ENCODE measurements around the gene SOX5. TPM values are rescaled to one million over a fixed set of nuclear protein-coding genes. Genes with fewer than 3 reads are reported as not detected.

SOX5 gene
- total RNA-seq, result 2.2 TPM
- long read RNA-seq, partial matches to known transcripts, result 1 of 1 reads
- long read RNA-seq, other reads (novel, unspliced or antisense), result 0 of 1 reads

- DNase-seq (ENCODE audit: low spot score), result no peak
- intact Hi-C loops (cut with DNase I), result no loop called here
Observed at GRCh38 chr12:23949348-23950209, at the start of gene SOX5. SOX5 (minus strand) TSS chr12:23949670; CDS start chr12:23949601, 69 bp downstream.

GRCh38 chr12:23987046-23987445 is 37.6 kb upstream of the SOX5 start:
- intact Hi-C loops (cut with DNase I), result no loop called here
- no peak for DNase-seq (ENCODE audit: low spot score)

- DNase-seq (ENCODE audit: low spot score), result no peak
- intact Hi-C loops (cut with DNase I), result no loop called here
Observed at GRCh38 chr12:23980826-23981225, 31.4 kb upstream of the SOX5 start.

GRCh38 chr12:23964812-23965211 is 15.3 kb upstream of the SOX5 start:
- intact Hi-C loops (cut with DNase I), result no loop called here
- no peak for DNase-seq (ENCODE audit: low spot score)

- no peak for DNase-seq (ENCODE audit: low spot score)
- intact Hi-C loops (cut with DNase I), result no loop called here
Observed at GRCh38 chr12:23959826-23960225, 10.4 kb upstream of the SOX5 start.

GRCh38 chr12:23954332-23954731 is 4.9 kb upstream of the SOX5 start:
- no peak for DNase-seq (ENCODE audit: low spot score)
- intact Hi-C loops (cut with DNase I), result no loop called here

- intact Hi-C loops (cut with DNase I), result no loop called here
- no peak for DNase-seq (ENCODE audit: low spot score)
Observed at GRCh38 chr12:23952071-23952470, 2.6 kb upstream of the SOX5 start.

- DNase-seq (ENCODE audit: low spot score), result no peak
- intact Hi-C loops (cut with DNase I), result no loop called here
Observed at GRCh38 chr12:23950775-23951451, 1.4 kb upstream of the SOX5 start.

GRCh38 chr12:23950210-23950774 is 822 bp upstream of the SOX5 start:
- intact Hi-C loops (cut with DNase I), result no loop called here
- no peak for DNase-seq (ENCODE audit: low spot score)

- DNase-seq (ENCODE audit: low spot score), result no peak
- intact Hi-C loops (cut with DNase I), result no loop called here
Observed at GRCh38 chr12:23948291-23948690, 1.2 kb downstream of the SOX5 start.

GRCh38 chr12:23947395-23947794 is 2.1 kb downstream of the SOX5 start:
- intact Hi-C loops (cut with DNase I), result no loop called here
- DNase-seq (ENCODE audit: low spot score), result no peak

- intact Hi-C loops (cut with DNase I), result no loop called here
- no peak for DNase-seq (ENCODE audit: low spot score)
Observed at GRCh38 chr12:23945249-23945648, 4.2 kb downstream of the SOX5 start.

- intact Hi-C loops (cut with DNase I), result no loop called here
- no peak for DNase-seq (ENCODE audit: low spot score)
Observed at GRCh38 chr12:23944067-23944466, 5.4 kb downstream of the SOX5 start.

GRCh38 chr12:23942841-23943240 is 6.6 kb downstream of the SOX5 start:
- intact Hi-C loops (cut with DNase I), result no loop called here
- DNase-seq (ENCODE audit: low spot score), result no peak

- DNase-seq (ENCODE audit: low spot score), result no peak
- intact Hi-C loops (cut with DNase I), result no loop called here
Observed at GRCh38 chr12:23941780-23942179, 7.7 kb downstream of the SOX5 start.

GRCh38 chr12:23938422-23938821 is 11.0 kb downstream of the SOX5 start:
- intact Hi-C loops (cut with DNase I), result no loop called here

GRCh38 chr12:23931176-23931575 is 18.3 kb downstream of the SOX5 start:
- DNase-seq (ENCODE audit: low spot score), result no peak
- intact Hi-C loops (cut with DNase I), result no loop called here

More at GRCh38 chr12:23938422-23938821, 11.0 kb downstream of the SOX5 start:
- DNase-seq (ENCODE audit: low spot score), result no peak

- intact Hi-C loops (cut with DNase I), result no loop called here
Observed at GRCh38 chr12:23930599-23930998, 18.9 kb downstream of the SOX5 start.

GRCh38 chr12:23929906-23930305 is 19.6 kb downstream of the SOX5 start:
- no peak for DNase-seq (ENCODE audit: low spot score)
- intact Hi-C loops (cut with DNase I), result no loop called here

More at GRCh38 chr12:23930599-23930998, 18.9 kb downstream of the SOX5 start:
- DNase-seq (ENCODE audit: low spot score), result no peak

GRCh38 chr12:23927907-23928306 is 21.6 kb downstream of the SOX5 start:
- DNase-seq (ENCODE audit: low spot score), result no peak
- intact Hi-C loops (cut with DNase I), result no loop called here
